ENCODE measurements around the gene RUNX1.

The RUNX1 gene

GRCh38 chr21:34771512-34772028 is 277.5 kb downstream of the RUNX1 start:
- ATAC-seq, result no peak
- TF ChIP-seq ZNF70 (CRISPR knock-in tag; IDR thresholded peaks at IDR 0.05) (no peak), SNAI2 (CRISPR knock-in tag; IDR thresholded peaks at IDR 0.05) (no peak), TCF4 (CRISPR knock-in tag; IDR thresholded peaks at IDR 0.05; ENCODE audit: borderline replicate concordance) (no peak), ZNF565 (CRISPR knock-in tag; conservative IDR thresholded peaks at IDR 0.05; ENCODE audit: low read depth) (no peak), CSDC2 (CRISPR knock-in tag; IDR thresholded peaks at IDR 0.05) (no peak), ZFP30 (CRISPR knock-in tag; IDR thresholded peaks at IDR 0.05) (no peak), TSHZ2 (CRISPR knock-in tag; IDR thresholded peaks at IDR 0.05) (no peak), GLIS3 (CRISPR knock-in tag; IDR thresholded peaks at IDR 0.05) (no peak), PATZ1 (CRISPR knock-in tag; IDR thresholded peaks at IDR 0.05; ENCODE audit: borderline replicate concordance) (no peak), CREB5 (CRISPR knock-in tag; IDR thresholded peaks at IDR 0.05; ENCODE audit: low read depth) (no peak), ESRRG (CRISPR knock-in tag; IDR thresholded peaks at IDR 0.05) (no peak)

GRCh38 chr21:34770576-34770975 is 278.5 kb downstream of the RUNX1 start:
- TF ChIP-seq PPARA (CRISPR knock-in tag; IDR thresholded peaks at IDR 0.05; ENCODE audit: borderline replicate concordance) (no peak), ZNF565 (CRISPR knock-in tag; conservative IDR thresholded peaks at IDR 0.05; ENCODE audit: low read depth) (no peak), RARB (CRISPR knock-in tag; IDR thresholded peaks at IDR 0.05) (no peak)
- ATAC-seq, result no peak

GRCh38 chr21:34768326-34768725 is 280.8 kb downstream of the RUNX1 start:
- TF ChIP-seq ZFP30 (CRISPR knock-in tag; IDR thresholded peaks at IDR 0.05) (no peak), TSHZ2 (CRISPR knock-in tag; IDR thresholded peaks at IDR 0.05) (no peak), ISL1 (CRISPR knock-in tag; IDR thresholded peaks at IDR 0.05) (no peak), TCF4 (CRISPR knock-in tag; IDR thresholded peaks at IDR 0.05; ENCODE audit: borderline replicate concordance) (no peak), PATZ1 (CRISPR knock-in tag; IDR thresholded peaks at IDR 0.05; ENCODE audit: borderline replicate concordance) (no peak), ZNF565 (CRISPR knock-in tag; conservative IDR thresholded peaks at IDR 0.05; ENCODE audit: low read depth) (no peak), POU6F1 (CRISPR knock-in tag; IDR thresholded peaks at IDR 0.05; ENCODE audit: borderline replicate concordance, low read depth) (no peak), SNAI2 (CRISPR knock-in tag; IDR thresholded peaks at IDR 0.05) (no peak), CREB5 (CRISPR knock-in tag; IDR thresholded peaks at IDR 0.05; ENCODE audit: low read depth) (no peak), ARNTL (CRISPR knock-in tag; IDR thresholded peaks at IDR 0.05; ENCODE audit: borderline replicate concordance, low read depth) (no peak), ZNF8 (CRISPR knock-in tag; IDR thresholded peaks at IDR 0.05) (no peak), BACH2 (CRISPR knock-in tag; IDR thresholded peaks at IDR 0.05; ENCODE audit: borderline replicate concordance) (no peak)
- ATAC-seq, result no peak

Measured in SK-N-SH treated with all-trans-retinoic acid at 6 μM for 48 hours (cell line).